ENCODE measurements around the gene NKX2-1.

Gene NKX2-1

DNA sequence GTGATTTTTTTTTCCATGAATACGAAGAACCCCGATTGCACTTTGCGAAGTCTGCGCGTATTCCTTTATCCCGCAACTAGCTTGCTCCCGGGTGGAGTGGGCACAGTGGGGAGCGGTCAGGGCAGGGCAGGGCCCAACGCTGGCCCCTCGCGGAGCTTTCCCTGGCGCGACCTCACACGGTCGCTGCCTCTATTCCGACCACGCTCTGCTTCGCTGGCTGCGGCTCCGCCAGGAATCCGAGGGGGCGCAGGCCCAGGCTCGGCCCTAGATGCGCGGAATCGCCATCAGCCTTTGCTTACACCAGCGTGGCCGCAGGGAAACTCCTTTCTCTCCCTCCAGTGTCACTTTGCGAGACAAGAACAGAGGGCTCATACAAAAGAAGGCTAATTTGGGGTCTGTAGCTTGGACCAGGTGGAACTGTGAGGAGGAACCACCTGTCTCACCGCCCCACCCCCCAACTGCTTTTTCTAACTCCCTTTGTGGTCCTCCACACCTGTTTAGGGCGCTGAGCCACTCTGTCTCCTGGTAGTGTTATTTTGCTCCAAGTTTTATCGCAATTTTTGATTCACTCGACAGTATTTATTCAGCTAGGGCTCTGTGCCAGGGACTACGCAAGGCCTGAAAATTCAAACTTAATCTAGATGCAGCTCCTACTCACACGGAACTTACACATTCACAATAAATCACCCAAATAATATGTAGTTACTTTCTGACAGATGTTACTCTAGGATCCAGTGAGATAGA, 3.1 kb upstream of the NKX2-1 start:
- H3K14ac ChIP-seq (ENCODE audit: low read length in 2 of 2), result no peak overlapping the region
- H2BK120ac ChIP-seq (ENCODE audit: low read depth, low read length), result no peak overlapping the region
- no peak overlapping the region for H3K27ac ChIP-seq (ENCODE audit: low read length, poor library complexity, severe bottlenecking)
- H3K4me3 ChIP-seq (ENCODE audit: insufficient read depth in 1 of 2, low read depth in 1 of 2, low read length in 2 of 2), result no peak overlapping the region
- no peak overlapping the region for H4K8ac ChIP-seq (ENCODE audit: low read length)
- H3K9me3 ChIP-seq (ENCODE audit: control insufficient read depth, low read length), result no peaks in the 10 kb centered on the region
- H2AK5ac ChIP-seq (ENCODE audit: low read length, severe bottlenecking), result no peak overlapping the region
- no peaks in the 10 kb centered on the region for H3K36me3 ChIP-seq (ENCODE audit: control insufficient read depth in 1 of 2, insufficient read depth in 2 of 2, low read depth in 1 of 2, low read length in 2 of 2)
- H2BK5ac ChIP-seq (ENCODE audit: low read depth, low read length, poor library complexity, severe bottlenecking), result no peak overlapping the region
- no peak overlapping the region for H2BK12ac ChIP-seq (ENCODE audit: low read length in 2 of 2)
- no peak overlapping the region for H3K18ac ChIP-seq (ENCODE audit: low read depth in 1 of 2, low read length in 2 of 2)
- 21% methylated on average over 33 of the region's 35 CpGs for WGBS
- no peak overlapping the region for H3K4me2 ChIP-seq (ENCODE audit: low read length, poor library complexity, severe bottlenecking)
- H3K27me3 ChIP-seq (ENCODE audit: control insufficient read depth in 1 of 2, insufficient read depth in 1 of 2, low read length in 2 of 2), result peaks cover 98 to 99% of the 10 kb centered on the region in 2 experiments
- H3K9ac ChIP-seq (ENCODE audit: low read length), result no peak overlapping the region
- H3K23ac ChIP-seq (ENCODE audit: low read length in 2 of 2), result no peak overlapping the region
- no peaks in the 10 kb centered on the region for H3K79me1 ChIP-seq (replicated peaks; ENCODE audit: low read length, poor library complexity, severe bottlenecking)
- no peak overlapping the region for H2AFZ ChIP-seq (ENCODE audit: low read depth, low read length)
- H2BK15ac ChIP-seq (ENCODE audit: low read depth, poor library complexity, severe bottlenecking), result no peak overlapping the region
- H3K4me1 ChIP-seq (ENCODE audit: control insufficient read depth, insufficient read depth, low read depth, low read length), result peaks cover 28% of the 10 kb centered on the region
- DNase-seq, result no peak
- no peak overlapping the region for H3K4ac ChIP-seq (ENCODE audit: low read depth in 1 of 2, low read length in 2 of 2)
- H4K91ac ChIP-seq (ENCODE audit: low read length), result no peak overlapping the region

DNA sequence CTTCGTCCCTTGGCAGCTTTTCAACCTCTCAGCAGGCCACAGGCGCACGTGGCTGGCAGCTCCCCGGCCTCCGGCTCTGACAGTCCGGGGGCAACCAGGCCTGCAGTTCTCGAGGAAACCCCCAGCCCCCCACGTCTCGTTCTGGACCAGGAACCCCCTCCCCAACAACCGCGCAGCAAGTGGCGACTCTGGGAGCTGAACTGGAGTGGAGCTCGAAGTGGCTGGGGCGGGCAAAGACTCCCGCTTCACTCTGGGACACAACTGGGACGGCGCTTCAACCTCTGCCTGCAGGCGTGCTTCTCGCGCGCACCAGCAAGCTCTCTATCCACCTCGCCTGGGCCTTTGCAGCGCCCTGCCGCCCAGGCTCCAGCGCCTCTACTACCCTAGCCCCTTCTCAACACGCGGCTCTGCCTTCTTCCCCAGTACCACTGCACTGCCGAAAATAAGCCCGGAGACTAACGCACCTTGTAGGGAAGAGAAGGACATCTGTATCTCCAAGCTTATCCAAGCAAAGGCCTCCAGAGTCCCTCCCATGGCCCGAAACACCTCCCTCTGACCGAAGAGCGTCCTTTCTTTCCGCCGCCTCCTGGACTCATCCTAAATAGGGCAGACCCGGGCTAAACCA, 2.4 kb upstream of the NKX2-1 start:
- Histone ChIP-seq H3K14ac (ENCODE audit: low read length in 2 of 2) (no peak overlapping the region), H2AFZ (ENCODE audit: low read depth, low read length) (no peak overlapping the region), H3K27me3 (ENCODE audit: control insufficient read depth in 1 of 2, insufficient read depth in 1 of 2, low read length in 2 of 2) (peaks cover 97 to 99% of the 10 kb centered on the region in 2 experiments), H2BK12ac (ENCODE audit: low read length in 2 of 2) (no peak overlapping the region), H3K9ac (ENCODE audit: low read length) (no peak overlapping the region), H3K4me2 (ENCODE audit: low read length, poor library complexity, severe bottlenecking) (no peak overlapping the region), H4K8ac (ENCODE audit: low read length) (no peak overlapping the region), H3K18ac (ENCODE audit: low read depth in 1 of 2, low read length in 2 of 2) (no peak overlapping the region), H2BK15ac (ENCODE audit: low read depth, poor library complexity, severe bottlenecking) (no peak overlapping the region), H3K4me1 (ENCODE audit: control insufficient read depth, insufficient read depth, low read depth, low read length) (peaks cover 32% of the 10 kb centered on the region), H2BK120ac (ENCODE audit: low read depth, low read length) (no peak overlapping the region), H3K4ac (ENCODE audit: low read depth in 1 of 2, low read length in 2 of 2) (no peak overlapping the region), H2BK5ac (ENCODE audit: low read depth, low read length, poor library complexity, severe bottlenecking) (no peak overlapping the region), H3K79me1 (replicated peaks; ENCODE audit: low read length, poor library complexity, severe bottlenecking) (no peaks in the 10 kb centered on the region), H3K36me3 (ENCODE audit: control insufficient read depth in 1 of 2, insufficient read depth in 2 of 2, low read depth in 1 of 2, low read length in 2 of 2) (no peaks in the 10 kb centered on the region), H3K23ac (ENCODE audit: low read length in 2 of 2) (no peak overlapping the region), H3K27ac (ENCODE audit: low read length, poor library complexity, severe bottlenecking) (no peak overlapping the region), H4K91ac (ENCODE audit: low read length) (no peak overlapping the region), H3K4me3 (ENCODE audit: insufficient read depth in 1 of 2, low read depth in 1 of 2, low read length in 2 of 2) (no peak overlapping the region), H3K9me3 (ENCODE audit: control insufficient read depth, low read length) (no peaks in the 10 kb centered on the region), H2AK5ac (ENCODE audit: low read length, severe bottlenecking) (no peak overlapping the region)
- 7% methylated on average over 34 of the region's 36 CpGs for WGBS
- DNase-seq, result no peak

DNA sequence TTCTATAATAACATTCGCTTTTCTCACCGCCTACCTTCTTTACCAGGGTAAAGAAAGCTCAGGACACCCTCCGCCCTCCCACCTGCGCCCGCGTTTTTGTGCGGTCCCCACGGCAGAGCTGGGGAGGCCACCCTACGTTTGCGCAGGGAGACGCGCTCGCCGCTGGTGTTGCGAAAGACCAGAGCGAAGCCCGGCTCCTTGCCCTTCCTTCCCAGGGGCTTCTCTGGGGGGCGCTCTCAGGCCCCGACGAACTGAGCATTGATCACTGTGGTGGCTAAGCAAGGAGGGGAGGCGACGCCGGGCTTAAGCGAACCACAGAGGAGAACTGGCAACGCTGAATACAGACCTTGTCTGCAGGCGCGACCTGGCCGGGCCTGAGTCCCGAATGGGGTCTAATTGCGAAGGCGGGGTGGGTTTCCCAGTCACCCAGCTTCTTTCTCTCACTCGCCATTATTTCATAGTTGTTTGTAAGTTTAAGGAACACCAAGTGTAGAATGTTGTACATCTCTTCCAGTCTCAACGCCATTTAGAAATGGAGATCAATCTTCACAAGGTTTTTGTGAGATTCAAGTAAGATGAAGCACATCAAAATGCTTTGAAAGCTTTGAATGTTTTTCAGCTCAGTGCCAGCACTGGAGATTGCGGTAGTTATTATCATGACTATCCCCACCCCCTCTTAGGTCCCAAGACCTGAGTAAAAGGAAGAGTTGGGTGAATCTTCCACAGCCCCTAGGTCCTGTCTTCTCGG, 1.7 kb upstream of the NKX2-1 start:
- no peak for DNase-seq
- peaks cover 97 to 98% of the 10 kb centered on the region in 2 experiments for H3K27me3 ChIP-seq (ENCODE audit: control insufficient read depth in 1 of 2, insufficient read depth in 1 of 2, low read length in 2 of 2)
- 9% methylated on average over 26 of the region's 35 CpGs for WGBS
- no peak overlapping the region for H3K4me2 ChIP-seq (ENCODE audit: low read length, poor library complexity, severe bottlenecking)
- no peak overlapping the region for H3K18ac ChIP-seq (ENCODE audit: low read depth in 1 of 2, low read length in 2 of 2)
- H3K9me3 ChIP-seq (ENCODE audit: control insufficient read depth, low read length), result no peaks in the 10 kb centered on the region
- no peak overlapping the region for H2AK5ac ChIP-seq (ENCODE audit: low read length, severe bottlenecking)
- no peak overlapping the region for H4K91ac ChIP-seq (ENCODE audit: low read length)
- no peak overlapping the region for H4K8ac ChIP-seq (ENCODE audit: low read length)
- no peak overlapping the region for H2BK5ac ChIP-seq (ENCODE audit: low read depth, low read length, poor library complexity, severe bottlenecking)
- no peak overlapping the region for H3K14ac ChIP-seq (ENCODE audit: low read length in 2 of 2)
- H2BK12ac ChIP-seq (ENCODE audit: low read length in 2 of 2), result no peak overlapping the region
- no peak overlapping the region for H3K27ac ChIP-seq (ENCODE audit: low read length, poor library complexity, severe bottlenecking)
- peaks cover 37% of the 10 kb centered on the region for H3K4me1 ChIP-seq (ENCODE audit: control insufficient read depth, insufficient read depth, low read depth, low read length)
- H3K4ac ChIP-seq (ENCODE audit: low read depth in 1 of 2, low read length in 2 of 2), result no peak overlapping the region
- no peak overlapping the region for H2BK15ac ChIP-seq (ENCODE audit: low read depth, poor library complexity, severe bottlenecking)
- no peak overlapping the region for H2BK120ac ChIP-seq (ENCODE audit: low read depth, low read length)
- H3K36me3 ChIP-seq (ENCODE audit: control insufficient read depth in 1 of 2, insufficient read depth in 2 of 2, low read depth in 1 of 2, low read length in 2 of 2), result no peaks in the 10 kb centered on the region
- no peak overlapping the region for H3K23ac ChIP-seq (ENCODE audit: low read length in 2 of 2)
- H2AFZ ChIP-seq (ENCODE audit: low read depth, low read length), result no peak overlapping the region
- H3K4me3 ChIP-seq (ENCODE audit: insufficient read depth in 1 of 2, low read depth in 1 of 2, low read length in 2 of 2), result peak overlapping the region in 1 of 2 experiments; percentile 38
- H3K79me1 ChIP-seq (replicated peaks; ENCODE audit: low read length, poor library complexity, severe bottlenecking), result no peaks in the 10 kb centered on the region
- H3K9ac ChIP-seq (ENCODE audit: low read length), result no peak overlapping the region
